Head of caudate nucleus (tissue), 42 donors: ENCODE results near the gene SEL1L3.
"Not testable (repeated sequence)": the region's sequence is repeated elsewhere in the genome, so short reads cannot be mapped to it uniquely, and the experiment has no call there.

Experiments used
- DNase-seq, 42 donors: peaks; one replicate each; pipeline versions ENCODE4 v3.0.0 to v3.0.0-alpha.2; 2020 to 2021; ENCODE audit warnings: mixed read lengths in 7 of 42
- intact Hi-C: fragments of 100-400 bp; cut with DNase I; formaldehyde crosslinking; loops from one replicate; pipeline ENCODE4 v1.15.0; 2022

Gene SEL1L3

GRCh38 chr4:25862411-25863346 lies at the start of gene SEL1L3:
Gene SEL1L3, minus strand, starts transcription at chr4:25862988. Its CDS starts 152 bp downstream, at chr4:25862836.
- intact Hi-C loops: no loop called here
- peak in 14 of 42 donors; percentile 14 to 62 (median 30) for DNase-seq

- intact Hi-C loops: loop anchor here (10.0 kb wide), 1 partner anchor 413 kb away; the partner anchor contains the start of gene RBPJ
- DNase-seq: no peak
Measured at GRCh38 chr4:25911356-25911755, 48.6 kb upstream of the SEL1L3 start.

- peak in 24 of 42 donors; percentile 11 to 84 (median 43) for DNase-seq
- intact Hi-C loops: no loop called here
Measured at GRCh38 chr4:25908491-25908901, 45.7 kb upstream of the SEL1L3 start.

GRCh38 chr4:25906113-25906512 lies 43.3 kb upstream of the SEL1L3 start:
- intact Hi-C loops, DNase-seq: not testable (repeated sequence)

- intact Hi-C loops: no loop called here
- DNase-seq: no peak
Measured at GRCh38 chr4:25905371-25905770, 42.6 kb upstream of the SEL1L3 start.

GRCh38 chr4:25904748-25905082 lies 41.9 kb upstream of the SEL1L3 start:
- intact Hi-C loops: no loop called here
- no peak for DNase-seq

GRCh38 chr4:25903900-25904747 lies 41.3 kb upstream of the SEL1L3 start:
- peak in 24 of 42 donors; percentile 8 to 68 (median 38) for DNase-seq
- intact Hi-C loops: no loop called here

- DNase-seq: peak in 13 of 42 donors; percentile 12 to 69 (median 26)
- intact Hi-C loops: no loop called here
Measured at GRCh38 chr4:25901030-25901430, 38.2 kb upstream of the SEL1L3 start.

- no peak for DNase-seq
- intact Hi-C loops: no loop called here
Measured at GRCh38 chr4:25900310-25900709, 37.5 kb upstream of the SEL1L3 start.

- intact Hi-C loops: no loop called here
- DNase-seq: no peak
Measured at GRCh38 chr4:25896776-25897539, 34.2 kb upstream of the SEL1L3 start.

GRCh38 chr4:25892796-25893195 lies 30.0 kb upstream of the SEL1L3 start:
- DNase-seq: no peak
- intact Hi-C loops: no loop called here

GRCh38 chr4:25890571-25891485 lies 28.0 kb upstream of the SEL1L3 start:
- intact Hi-C loops: no loop called here
- DNase-seq: peak in 6 of 42 donors; percentile 8 to 43 (median 24)

GRCh38 chr4:25889589-25890503 lies 27.1 kb upstream of the SEL1L3 start:
- intact Hi-C loops: no loop called here
- DNase-seq: no peak

- intact Hi-C loops: no loop called here
- no peak for DNase-seq
Measured at GRCh38 chr4:25888781-25889180, 26.0 kb upstream of the SEL1L3 start.

GRCh38 chr4:25884031-25884782 lies 21.4 kb upstream of the SEL1L3 start:
- intact Hi-C loops: no loop called here
- no peak for DNase-seq

- DNase-seq: no peak
- intact Hi-C loops: no loop called here
Measured at GRCh38 chr4:25883565-25883964, 20.8 kb upstream of the SEL1L3 start.
